Spleen (tissue), 7 donors: ENCODE measurements around the gene SV2B.

Experiments used
- CTCF ChIP-seq, 11 experiments: fragments of 200-600 bp in 7 of 11; fragments of 450-650 bp in 4 of 11; sonication (generic) in 4 of 11; IDR thresholded peaks in 8 of 11; conservative IDR thresholded peaks in 3 of 11; 1 replicate in 7 of 11; 2 replicates in 4 of 11; pipeline versions ENCODE4 v1.4.0 to v1.8.0; 2016 to 2021; ENCODE audit warnings: antibody characterized with exemption in 11 of 11, inconsistent platforms in 4 of 11, mild to moderate bottlenecking in 1 of 11
- POLR2A ChIP-seq, 3 donors: fragments of 450-650 bp; IDR thresholded peaks; one replicate each; pipeline ENCODE4 v1.5.1; 2017; ENCODE audit warnings: antibody characterized with exemption in 3 of 3, mild to moderate bottlenecking in 1 of 3
- POLR2AphosphoS5 ChIP-seq, 3 donors: sonication (generic); formaldehyde crosslinking; IDR thresholded peaks; one replicate each; pipeline ENCODE4 v1.5.1; 2017; ENCODE audit warnings: antibody characterized with exemption in 3 of 3
- donor health status: DM: no; HTN: no; CAD: no; lungs with moderate emphysema.
- donor health status: DM: no; HTN: no; CAD: no.
- donor health status: DM: no; HTN: no; CAD: no.

GRCh38 chr15:91070872-91071271 is 29.2 kb upstream of the SV2B start:
- TF ChIP-seq POLR2A (IDR thresholded peaks at IDR 0.05) (no peak), CTCF (IDR thresholded peaks at IDR 0.05 in 8 of 11, conservative IDR thresholded peaks at IDR 0.05 in 3 of 11) (no peak), POLR2AphosphoS5 (IDR thresholded peaks at IDR 0.05) (no peak)
